ENCODE results near the gene FBN3.
"Not testable (repeated sequence)": the region's sequence is repeated elsewhere in the genome, so short reads cannot be mapped to it uniquely, and the experiment has no call there.

Gene FBN3
- total RNA-seq = 0 reads per million in 4 donors

DNA sequence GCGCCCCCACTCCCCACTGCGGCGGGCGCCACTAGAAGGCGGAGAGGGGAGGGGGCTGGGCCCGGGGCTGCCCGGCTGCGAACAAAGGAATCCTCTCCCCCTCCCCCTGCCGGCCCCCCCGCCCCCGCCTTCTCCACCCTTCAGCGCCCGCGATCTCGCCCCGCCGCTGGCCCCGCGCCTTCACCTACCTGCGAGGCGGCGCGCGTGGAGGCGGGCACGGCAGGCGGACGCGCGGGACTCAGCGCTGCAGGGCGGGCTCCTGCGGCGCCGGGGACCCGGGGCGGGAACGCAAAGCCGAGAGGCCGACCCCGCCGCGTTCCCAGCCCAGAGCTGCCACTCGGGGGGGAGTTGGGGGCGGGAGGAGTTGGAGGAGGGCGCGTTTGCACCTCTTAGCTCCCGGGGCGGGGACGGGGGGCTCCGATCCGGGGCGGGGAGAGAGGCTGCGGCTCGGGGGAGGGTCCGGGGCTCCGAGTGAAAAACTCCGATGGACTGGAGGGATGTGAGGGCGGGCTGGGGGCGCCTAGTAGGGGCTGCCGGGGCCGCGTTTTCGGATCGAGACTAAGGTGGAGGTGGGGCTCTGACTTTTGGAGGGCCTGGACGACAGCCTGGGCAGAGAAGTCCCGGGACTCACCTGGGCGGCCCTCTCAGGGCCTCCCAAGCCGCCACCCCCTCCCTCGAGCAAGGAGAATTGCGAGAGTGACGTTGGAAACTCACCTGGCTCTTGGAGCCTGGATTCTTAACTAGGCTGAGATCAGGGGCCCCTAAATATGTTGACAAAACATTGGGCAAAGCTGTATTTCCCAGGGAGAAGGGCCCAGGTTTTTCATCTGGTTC lies at the start of gene FBN3:
Gene FBN3, minus strand, starts transcription at position 332 of the 834 bp plus-strand sequence. CDS start 2,112 bp downstream, outside the sequence.
- DNase-seq = no peak

DNA sequence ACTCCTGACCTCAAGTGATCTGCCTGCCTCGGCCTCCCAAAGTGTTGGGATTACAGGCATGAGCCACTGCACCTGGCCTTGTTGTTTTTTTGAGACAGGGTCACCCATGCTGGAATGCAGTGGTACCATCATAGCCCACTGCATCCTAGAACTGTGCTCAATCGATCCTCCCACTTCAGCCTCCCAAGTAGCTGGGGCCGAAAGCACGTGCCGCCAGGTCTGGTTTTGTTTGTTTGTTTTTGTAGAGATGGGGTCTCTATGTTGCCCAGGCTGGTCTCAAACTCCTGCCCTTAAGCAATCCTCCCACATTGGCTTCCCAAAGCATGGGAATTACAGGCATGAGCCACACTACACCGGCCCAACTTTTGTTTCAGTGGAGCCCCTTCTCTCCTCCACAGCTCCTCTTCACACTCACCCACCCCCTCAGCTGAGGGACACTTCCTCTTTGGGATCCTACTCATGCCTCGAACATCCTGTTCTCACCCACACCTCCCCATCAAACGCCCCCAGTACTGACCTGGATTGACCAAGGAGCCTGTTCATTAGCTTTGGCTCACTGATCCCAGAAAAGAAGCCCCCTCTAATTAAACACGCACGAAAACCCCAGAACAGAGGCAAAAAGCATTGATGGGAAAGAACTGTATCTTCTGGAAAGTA lies 47.0 kb upstream of the FBN3 start:
- no peak for DNase-seq

DNA sequence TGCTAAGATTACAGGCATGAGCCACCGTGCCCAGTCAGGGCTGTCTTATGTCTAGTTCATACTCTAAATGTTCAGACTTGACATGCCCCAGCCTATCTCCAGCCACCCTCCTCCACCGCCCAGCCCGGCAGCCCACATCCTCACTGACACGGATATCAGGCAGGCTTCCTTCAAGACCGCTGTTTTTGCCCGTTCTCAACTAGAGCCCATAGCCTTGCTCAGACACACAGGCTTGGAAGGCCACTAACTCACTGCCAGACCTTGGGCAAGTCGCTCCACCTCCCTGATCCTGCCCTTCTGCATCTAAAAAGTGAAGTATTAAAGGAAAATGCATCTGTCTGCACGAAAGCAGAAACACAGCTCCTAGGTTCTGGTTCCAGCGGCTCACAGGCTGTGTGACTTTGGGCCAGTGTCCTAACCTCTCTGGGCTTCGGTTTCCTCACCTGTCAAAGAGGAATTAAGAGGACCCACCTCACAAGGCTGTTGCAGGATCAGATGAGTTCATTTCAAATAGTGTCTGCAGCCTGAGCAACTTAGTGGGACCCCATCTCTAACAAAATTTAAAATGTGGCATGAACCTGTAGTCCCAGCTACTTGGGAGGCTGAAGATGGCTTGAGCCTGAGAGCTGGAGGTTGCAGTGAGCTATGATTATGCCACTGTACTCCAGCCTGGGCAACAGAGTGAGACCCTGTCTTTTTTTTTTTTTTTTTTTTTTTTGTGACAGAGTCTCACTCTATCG lies 45.3 kb upstream of the FBN3 start:
- peak; percentile 19 to 78 (median 32) for DNase-seq

DNA sequence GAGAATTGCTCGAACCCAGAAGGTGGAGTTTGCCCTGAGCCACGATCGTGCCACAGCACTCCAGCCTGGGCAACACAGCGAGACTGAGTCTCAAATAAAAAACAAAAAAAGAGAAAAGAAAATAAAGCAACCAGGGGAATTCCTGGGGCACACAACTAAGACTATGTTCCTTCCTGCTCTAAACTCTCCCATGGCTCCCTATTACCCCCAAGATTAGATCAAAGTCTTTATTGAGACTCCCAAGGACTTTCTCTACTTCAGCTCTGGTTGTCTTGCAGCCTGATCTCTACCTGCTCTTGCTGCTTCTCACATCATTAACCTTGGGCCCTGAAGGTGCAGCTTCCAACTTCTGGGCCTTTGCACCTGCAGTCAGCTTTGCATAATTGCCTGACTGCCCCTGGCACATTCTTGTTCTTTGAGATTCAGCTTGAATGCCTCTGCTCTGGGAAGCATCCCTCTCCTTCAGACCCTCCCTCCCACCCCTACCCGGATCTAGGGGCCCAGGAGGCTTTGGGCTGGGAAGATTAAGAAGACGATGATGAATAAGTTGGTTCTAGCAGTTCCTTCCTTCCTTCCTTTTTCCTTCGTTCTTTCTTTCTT lies 42.9 kb upstream of the FBN3 start:
- no peak for DNase-seq

DNA sequence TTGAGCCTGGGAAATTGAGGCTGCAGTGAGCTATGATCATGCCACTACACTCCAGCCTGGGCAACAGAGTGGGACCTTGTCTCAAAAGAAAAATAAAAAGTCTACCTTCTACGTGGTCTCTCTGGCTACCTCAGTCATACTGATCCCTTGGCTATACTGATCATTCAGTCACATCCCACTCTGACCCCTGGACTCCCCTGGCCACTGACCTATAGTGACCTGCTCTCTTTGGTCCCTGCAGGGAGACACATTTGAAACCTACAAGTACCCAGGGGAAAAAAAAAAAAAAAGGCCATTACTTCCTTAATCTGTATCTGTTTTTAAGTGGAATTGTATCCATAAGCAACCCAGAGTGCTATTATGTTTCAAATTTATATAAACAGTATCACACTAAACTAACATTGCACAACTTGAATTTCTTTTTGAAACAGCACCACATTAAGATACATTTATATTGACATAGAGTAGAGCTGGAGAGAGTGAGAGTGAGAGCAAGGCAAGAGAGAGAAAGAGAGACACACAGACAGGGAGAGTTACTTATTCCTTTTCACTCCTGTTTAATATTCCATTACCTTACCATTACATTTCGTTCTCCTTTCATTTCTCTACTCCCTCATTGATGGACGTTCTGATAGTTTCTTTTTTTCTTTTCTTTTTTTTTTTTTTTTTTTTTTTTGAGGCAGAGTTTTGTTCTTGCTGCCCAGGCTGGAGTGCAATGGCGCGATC lies 36.1 kb upstream of the FBN3 start:
- DNase-seq = no peak

DNA sequence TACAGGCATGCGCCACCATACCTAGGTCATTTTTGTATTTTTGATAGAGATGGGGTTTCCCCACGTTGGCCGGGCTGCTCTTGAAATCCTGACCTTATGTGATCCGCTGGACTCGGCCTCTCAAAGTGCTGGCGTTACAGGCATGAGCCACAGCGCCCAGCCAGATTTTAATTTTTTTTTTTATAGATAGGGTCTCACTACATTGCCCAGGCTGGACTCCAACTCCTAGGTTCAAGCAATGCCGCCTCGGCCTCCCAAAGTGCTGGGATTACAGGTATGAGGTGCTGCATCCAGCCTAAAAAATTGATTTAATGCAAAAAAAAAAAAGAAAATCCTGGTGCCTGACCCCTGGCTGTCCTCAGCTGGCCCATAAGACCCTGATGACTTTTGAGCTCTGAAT lies 34.9 kb upstream of the FBN3 start:
- DNase-seq = no peak

DNA sequence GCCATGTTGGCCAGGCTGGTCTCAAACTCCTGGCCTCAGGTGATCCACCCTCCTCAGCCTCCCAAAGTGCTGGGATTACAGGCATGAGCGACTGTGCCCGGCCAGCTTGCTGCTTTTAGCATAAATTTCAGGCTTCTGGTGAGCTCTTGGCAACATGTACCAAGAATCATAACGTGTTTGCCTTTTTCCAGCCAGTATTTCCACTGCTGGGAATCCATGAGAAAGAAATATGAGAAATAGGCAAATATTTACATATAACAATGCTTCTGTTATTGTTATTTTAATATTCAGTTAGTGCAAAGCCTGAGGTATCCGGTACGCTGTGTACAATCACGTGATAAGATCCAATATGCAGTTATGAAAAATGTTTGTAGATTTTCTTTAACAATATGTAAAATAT lies 30.6 kb upstream of the FBN3 start:
- DNase-seq = no peak

DNA sequence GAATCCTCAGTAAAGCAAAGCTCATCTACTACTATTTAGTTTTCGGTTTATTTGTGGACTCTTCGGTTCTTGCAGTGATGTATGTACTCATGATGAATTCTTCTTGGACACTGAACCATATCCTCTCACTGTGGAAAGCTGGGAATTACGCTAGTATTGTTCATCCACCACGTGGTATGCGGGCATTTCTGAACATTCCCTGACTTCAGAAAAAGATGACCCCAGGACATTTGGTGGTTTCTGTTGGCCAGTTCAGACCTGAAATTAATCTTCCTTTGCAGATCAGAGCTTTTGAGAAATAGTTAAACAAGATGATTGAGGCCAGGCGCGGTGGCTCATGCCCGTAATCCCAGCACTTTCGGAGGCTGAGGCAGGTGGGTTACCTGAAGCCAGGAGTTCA lies 25.3 kb upstream of the FBN3 start:
- DNase-seq = no peak

DNA sequence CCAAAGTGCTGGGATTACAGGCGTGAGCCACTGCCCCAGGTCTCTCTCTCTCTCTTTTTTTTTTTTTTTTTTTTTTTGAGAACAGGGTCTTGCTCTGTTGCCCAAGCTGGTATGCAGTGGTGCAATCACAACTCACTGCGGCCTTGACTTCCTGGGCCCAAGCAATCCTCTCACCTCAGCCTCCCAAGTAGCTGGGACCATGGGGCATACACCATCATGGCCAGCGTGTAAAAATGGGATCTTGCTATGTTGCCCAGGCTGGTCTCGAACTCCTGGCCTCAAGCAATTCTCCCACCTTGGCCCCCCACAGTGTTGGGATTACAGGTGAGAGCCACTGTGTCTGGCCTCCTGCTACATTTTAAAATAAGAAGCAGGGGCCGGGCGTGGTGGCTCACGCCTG lies 19.1 kb upstream of the FBN3 start:
- DNase-seq = no peak

DNA sequence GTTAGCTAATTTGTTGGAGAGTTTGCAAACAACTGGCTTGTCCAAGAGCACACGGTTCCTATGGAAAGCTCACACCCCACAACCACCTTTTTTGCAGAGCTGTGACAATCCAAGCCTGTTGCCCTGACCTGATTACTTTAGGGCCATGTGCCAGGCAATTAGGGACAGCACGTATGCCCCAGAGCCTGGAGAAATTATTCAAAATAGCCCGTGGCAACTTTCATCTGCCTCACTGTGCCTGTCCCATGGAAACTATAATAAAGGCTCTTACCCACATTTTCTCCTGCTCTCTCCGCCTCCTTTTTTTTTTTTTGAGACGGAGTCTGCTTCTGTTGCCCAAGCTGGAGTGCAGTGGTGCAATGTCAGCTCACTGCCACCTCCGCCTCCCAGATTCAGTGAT lies 18.6 kb upstream of the FBN3 start:
- no peak for DNase-seq

DNA sequence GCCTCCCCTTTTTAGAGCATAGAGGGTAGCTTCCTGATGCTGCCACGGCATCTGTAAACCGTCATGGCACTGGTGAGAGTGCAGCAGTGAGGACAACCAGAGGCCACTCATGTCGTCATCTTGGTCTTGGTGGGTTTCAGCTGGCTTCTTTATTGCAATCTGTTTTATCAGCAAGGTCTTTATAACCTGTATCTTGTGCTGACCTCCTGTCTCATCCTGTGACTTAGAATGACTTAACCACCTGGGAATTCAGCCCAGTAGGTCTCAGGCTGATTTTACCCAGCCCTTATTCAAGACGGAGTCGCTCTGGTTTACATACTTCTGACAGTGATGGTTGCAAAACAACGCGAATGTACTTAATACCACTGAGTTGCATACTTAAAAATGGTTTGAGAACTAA lies 14.4 kb upstream of the FBN3 start:
- no peak for DNase-seq

DNA sequence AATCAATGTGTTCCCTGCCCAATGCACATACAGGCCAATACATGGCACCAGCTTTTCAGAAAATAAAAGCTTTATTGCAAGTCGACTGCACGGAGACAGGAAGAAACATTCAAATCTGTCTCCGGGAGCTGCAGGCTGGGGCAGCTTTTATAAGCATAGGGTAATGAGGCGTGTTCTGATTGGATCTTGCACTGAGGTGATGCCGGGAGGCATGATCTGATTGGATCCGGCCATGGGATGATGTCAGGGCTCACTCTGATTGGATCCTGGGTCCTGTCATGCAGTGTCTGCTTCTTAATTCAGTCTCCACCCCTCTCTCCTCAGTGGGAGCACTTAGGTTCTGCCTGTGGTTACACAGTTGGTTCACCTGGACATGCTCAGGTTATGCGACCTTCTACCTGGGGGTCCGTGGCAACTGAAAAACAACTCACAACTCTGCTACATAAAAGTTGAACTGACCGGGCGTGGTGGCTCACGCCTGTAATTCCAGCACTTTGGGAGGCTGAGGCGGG lies 11.8 kb upstream of the FBN3 start:
- peak in 1 of 5 donors; percentile 59 for DNase-seq

DNA sequence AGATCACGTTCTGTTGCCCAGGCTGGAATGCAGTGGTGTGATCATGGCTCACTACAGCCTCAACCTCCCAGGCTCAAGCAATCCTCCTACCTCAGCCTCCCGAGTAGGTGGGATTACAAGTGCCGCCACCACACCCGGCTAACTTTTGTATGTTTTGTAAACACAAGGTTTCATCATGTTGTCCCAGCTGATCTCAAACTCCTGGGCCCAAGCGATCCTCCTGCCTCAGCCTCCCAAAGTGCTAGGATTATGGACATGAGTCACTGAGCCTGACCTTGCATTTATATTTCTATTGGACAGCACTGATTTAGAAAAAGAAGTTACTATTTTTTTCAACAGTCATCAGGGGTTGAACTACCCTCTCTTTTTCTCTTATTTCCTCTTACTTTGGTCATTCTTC lies 9.9 kb upstream of the FBN3 start:
- not testable (repeated sequence) for DNase-seq

DNA sequence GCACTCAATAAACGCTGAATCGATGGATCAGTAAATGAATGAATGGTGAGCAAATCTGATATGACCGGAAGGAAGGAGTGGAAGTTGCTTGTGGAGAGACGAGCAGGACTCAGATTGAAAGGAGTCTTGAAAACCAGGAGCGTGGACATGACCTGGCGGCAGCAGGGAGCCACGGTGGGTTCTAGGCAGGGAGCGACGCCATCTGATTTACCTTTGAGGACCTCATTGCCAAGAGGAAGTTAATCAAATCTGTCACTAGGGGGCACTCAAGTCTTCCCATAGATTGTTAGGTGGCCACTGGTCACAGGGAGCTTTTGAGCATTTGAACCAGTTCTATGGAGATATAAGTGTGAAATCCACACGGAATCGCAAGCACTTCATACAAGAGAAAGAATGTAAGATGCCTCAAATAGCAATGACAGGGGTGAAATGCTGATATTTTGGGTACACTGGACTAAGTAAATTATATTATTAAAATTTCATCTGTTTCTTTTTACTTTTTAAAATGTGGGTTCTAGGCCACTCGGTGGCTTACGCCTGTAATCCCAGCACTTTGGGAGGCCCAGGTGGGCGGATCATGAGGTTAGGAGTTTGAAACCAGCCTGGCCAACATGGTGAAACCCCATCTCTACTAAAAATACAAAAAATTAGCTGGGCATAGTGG lies 9.2 kb upstream of the FBN3 start:
- DNase-seq = peak in 2 of 5 donors; percentile 34 to 76

DNA sequence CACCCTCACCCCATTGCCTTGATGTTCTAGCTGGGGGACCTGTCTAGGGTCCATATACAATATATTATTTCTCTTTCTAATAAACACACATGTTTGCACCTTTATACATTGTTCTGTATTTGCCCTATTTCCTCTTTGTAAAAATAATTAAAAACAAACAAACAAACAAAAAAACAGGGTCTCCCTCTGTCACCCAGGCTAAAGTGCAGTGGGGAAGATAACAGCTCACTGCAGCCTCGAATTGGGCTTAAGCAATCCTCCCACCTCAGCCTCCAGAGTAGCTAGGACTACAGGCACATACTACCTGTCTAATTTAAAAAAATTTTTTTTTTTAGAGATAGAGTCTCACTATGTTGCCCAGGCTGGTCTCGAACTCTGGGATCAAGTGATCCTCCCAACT lies 5.9 kb upstream of the FBN3 start:
- DNase-seq = no peak

DNA sequence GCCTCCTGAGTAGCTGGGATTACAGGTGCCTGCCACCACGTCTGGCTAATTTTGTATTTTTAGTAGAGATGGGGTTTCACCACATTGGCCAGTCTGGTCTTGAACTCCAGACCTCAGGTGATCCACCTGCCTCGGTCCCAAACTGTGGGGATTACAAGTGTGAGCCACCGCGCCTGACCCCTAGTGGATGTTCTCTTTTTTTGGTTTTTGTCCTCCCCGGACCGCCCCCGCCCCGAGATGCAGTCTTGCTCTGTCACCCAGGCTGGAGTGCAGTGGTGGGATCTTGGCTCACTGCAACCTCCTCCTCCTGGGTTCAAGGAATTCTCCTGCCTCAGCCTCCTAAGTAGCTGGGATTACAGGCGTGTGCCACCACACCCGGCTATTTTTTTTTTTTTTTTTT lies 4.6 kb upstream of the FBN3 start:
- not testable (repeated sequence) for DNase-seq

DNA sequence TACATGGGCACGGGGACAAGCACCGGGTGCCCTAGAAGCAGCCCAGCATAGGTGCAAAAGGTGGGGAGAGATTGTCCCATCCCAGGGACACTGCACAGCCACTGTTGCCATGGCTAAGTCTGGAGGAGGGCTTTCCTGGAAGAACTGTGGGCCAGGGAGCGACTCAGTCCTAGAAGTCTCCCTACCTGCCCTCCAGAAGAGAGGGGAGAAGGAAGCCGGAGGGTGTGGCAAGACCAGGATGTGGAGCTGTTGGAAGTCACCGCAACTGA lies 2.3 kb upstream of the FBN3 start:
- no peak for DNase-seq

DNA sequence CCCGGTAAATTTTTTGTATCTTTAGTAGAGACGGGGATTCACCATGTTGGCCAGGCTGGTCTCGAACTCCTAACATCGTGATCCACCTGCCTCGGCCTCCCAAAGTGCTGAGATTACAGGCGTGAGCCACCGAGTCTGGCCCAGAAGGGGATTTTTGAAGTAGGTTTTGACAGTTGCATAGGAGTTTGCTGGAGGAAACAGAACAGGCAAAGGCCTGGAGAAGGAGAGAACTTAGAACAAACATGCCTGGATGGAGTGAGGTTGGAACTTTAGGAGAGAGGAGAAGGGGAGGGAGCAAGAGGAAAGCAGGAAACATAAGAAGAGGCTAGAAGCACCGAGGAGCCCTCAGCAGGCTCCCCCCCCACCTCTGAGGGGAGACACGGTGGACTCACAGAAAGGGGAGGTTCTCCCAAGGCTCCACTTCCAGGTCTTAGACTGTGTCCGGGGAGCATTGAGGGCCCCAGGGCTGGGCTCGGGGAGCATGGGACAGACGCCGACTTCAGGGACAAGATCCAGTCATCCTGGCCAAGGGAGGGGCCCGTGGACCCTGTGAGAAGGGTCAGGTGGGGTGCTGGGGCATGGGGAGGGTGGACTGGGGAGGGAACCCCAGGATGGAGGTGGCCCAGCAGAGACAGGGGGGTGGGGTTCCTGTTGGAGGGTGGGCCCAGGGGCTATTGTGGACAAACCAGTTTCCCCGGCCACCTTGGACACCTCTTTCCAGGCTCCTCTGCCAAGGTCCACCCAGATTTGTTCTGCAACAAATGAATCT lies 1.8 kb upstream of the FBN3 start:
- no peak for DNase-seq

DNA sequence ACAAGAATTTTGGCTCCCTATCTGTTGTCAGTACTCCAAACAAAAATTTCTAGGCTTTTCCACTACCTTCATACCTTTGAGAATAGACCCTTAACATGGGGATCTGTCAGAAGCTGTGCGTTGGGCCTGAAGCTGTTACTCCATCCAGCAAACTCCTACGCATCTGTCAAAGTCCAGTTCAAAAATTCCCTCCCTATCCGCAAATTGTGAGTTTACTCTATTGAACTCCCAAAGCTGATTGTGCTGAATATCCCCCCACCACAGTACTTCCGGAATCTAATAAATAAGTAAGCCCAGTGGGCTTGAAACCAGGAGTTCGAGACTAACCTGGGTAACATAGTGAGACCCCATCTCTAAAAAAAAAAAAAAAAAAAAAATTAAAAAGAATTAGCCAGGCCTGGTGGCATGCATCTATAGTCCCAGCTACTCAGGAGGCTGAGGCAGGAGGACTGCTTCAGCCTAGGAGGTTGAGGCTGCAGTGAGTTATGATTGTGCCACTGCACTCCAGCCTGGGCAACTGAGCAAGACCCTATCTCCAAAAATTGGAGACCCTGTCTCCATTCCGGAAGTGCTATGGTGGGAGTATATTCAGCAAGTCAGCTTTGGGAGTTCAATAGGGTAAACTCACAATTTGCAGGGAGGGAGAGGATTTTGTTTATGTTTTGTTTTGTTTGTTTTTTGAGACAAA lies 930 bp upstream of the FBN3 start:
- no peak for DNase-seq

DNA sequence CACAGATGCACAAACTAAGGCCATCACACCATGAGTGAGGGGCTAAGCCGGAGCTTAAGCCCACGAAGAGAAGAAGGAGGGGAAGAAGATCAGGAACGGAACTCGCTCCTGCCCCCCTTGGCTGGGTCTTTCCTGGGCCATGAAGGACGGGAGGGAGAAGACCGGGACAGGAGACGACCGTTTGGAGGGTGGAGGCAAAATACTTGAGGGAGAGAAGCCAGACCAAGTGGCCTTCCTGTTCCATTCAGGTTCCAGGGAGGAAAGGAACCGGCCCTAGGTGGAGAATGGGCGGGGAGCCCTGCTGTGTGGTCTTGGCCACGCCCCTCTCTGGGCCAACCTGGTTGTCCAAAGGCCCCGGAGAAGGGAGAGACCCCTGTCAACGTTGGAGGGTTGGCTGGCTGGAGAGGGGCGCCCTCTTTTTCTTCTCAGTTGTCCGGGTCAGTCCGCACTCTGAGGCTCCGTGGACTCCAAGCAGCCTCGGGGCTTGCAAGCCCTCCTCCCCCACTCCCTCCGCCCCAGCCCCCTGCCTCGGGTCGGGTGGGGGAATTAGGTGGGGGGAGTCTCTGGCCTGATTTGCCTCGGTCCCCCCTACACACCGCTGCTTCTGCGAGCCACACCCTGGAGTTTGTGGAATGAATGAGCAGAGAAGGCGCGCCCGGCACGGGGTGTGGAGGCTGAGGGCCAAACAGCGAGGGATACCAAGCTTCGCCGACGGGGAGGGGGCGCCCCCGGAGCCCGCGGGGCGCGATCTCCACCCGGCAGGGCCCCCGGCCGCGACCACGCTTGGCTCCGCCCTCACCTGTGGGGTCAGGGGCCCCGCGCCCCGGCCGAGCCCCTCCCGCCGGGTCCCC lies 757 bp downstream of the FBN3 start:
- DNase-seq = no peak

All from T-helper 1 cell (primary cell).